ENCODE data around the gene TAF3.
A peak's percentile ranks its signal among the peaks of the same experiment; 100 is the strongest.

Gene TAF3

DNA sequence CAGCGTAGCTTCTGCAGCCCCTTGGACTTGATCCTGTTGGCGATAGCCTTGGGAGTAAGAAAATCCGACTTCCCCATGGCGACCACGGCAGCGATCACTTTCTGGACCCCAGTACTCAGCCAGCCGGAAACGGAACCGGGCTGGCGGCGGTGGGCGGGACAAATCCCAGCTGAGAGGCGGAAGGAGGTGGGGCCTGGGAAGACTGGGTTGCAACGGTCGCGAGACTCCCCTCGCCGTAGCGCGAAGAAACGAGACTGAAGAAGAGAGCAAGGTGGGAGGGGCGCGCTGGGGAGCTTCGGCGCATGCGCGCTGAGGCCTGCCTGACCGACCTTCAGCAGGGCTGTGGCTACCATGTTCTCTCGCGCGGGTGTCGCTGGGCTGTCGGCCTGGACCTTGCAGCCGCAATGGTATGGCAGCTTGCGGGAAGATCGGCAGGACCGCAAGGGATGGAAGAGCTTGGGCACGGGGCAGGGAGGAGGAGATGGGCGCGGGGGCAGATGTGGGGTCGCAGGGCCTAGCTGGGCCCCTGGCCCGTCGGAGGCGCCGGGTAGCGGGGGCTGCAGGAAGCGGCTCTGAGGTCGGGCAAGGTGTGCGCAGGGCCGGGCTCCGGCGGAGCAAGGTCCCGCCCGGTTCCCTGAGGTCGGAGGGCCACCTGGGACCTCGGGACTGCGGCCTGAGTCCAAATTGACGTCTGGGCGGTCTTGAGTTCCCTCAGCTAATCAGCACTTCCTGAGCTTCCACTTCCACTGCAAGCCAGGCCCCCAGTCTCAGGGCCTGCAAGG, 30.3 kb upstream of the TAF3 start, which contains the start of the genes ATP5F1C and KIN:
Gene ATP5F1C, plus strand, starts transcription at position 321 of the 782 bp plus-strand sequence. Its CDS starts 31 bp downstream, at position 352.
Gene KIN, minus strand, starts transcription at position 137 of the 782 bp plus-strand sequence. Its CDS starts 60 bp downstream, at position 77.
- peak within 1 kb of the TSS; percentile 98 for H3K4me3 ChIP-seq (ENCODE audit: low read length)
- TF ChIP-seq, protein P1, sequence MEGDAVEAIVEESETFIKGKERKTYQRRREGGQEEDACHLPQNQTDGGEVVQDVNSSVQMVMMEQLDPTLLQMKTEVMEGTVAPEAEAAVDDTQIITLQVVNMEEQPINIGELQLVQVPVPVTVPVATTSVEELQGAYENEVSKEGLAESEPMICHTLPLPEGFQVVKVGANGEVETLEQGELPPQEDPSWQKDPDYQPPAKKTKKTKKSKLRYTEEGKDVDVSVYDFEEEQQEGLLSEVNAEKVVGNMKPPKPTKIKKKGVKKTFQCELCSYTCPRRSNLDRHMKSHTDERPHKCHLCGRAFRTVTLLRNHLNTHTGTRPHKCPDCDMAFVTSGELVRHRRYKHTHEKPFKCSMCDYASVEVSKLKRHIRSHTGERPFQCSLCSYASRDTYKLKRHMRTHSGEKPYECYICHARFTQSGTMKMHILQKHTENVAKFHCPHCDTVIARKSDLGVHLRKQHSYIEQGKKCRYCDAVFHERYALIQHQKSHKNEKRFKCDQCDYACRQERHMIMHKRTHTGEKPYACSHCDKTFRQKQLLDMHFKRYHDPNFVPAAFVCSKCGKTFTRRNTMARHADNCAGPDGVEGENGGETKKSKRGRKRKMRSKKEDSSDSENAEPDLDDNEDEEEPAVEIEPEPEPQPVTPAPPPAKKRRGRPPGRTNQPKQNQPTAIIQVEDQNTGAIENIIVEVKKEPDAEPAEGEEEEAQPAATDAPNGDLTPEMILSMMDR (conservative IDR thresholded peaks at IDR 0.05; ENCODE audit: low read depth, low read length), result no peak
- peak; percentile 83 for DNase-seq (ENCODE audit: low read depth)

GRCh38 chr10:7788639-7789286, 29.5 kb upstream of the TAF3 start:
- TF ChIP-seq, protein P1 (conservative IDR thresholded peaks at IDR 0.05; ENCODE audit: low read depth, low read length), result no peak
- no peak for DNase-seq (ENCODE audit: low read depth)
- peak overlapping the region; percentile 98 for H3K4me3 ChIP-seq (ENCODE audit: low read length)

- TF ChIP-seq, protein P1 (conservative IDR thresholded peaks at IDR 0.05; ENCODE audit: low read depth, low read length), result no peak
- DNase-seq (ENCODE audit: low read depth), result no peak
- H3K4me3 ChIP-seq (ENCODE audit: low read length), result peak overlapping the region; percentile 98
Observed at GRCh38 chr10:7789390-7789789, 28.9 kb upstream of the TAF3 start.

DNA sequence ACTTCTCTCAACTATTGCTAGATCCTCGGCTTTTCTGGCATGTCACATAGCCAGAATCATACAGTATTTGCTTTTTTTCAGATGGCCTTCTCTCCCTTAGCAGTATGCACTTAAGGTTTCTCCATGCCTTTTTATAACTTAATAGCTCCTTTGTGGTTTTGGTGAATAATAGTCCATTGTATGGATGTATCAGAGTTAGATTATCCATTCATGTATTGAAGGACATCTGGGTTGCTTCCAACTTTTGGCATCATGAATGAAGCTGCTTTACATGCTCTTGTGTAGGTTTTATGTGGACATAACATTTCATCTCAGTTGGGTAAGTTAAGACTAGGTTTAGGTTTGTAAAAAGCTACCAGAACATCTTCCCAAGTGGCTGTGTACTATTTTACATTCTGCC, 25.8 kb upstream of the TAF3 start:
- no peak for DNase-seq (ENCODE audit: low read depth)
- no peak overlapping the region for H3K4me3 ChIP-seq (ENCODE audit: low read length)
- TF ChIP-seq, protein P1 (conservative IDR thresholded peaks at IDR 0.05; ENCODE audit: low read depth, low read length), result no peak

DNA sequence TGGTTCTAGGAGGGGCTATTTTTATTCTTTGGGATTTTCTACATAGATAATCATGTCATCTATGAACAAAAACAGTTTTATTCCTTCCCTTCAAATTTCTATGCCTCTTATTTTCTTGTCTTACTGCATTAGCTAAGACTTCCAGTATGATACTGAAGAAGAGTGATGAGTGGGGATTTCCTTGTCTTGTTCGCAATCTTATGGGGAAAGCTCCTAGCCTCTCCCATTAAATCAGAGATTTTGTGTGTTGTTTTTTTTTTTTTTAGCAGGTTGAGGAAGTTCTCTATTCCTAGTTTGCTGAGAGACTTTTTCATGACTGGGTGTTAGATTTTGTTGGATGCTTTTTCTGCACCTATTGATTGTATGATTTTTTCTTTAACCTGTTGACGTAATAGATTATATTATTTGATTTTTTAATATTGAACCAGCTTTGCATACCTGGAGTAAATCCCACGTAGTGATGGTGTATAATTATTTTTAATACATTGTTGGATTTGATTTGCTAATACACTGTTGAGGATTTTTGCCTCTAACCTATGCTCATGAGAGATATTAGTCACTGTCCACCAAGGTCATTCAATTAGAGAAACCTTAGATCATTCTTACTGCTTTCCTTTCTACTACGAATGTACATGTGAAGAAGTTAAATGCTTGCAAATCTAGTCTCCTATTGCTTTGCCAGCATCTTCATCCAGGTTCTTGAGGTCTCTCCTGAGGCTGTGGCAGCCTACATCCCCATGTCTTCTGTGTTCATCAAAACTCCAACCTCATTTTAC, 23.9 kb upstream of the TAF3 start:
- H3K4me3 ChIP-seq (ENCODE audit: low read length), result no peak overlapping the region
- DNase-seq (ENCODE audit: low read depth), result no peak
- TF ChIP-seq, protein P1 (conservative IDR thresholded peaks at IDR 0.05; ENCODE audit: low read depth, low read length), result no peak

DNA sequence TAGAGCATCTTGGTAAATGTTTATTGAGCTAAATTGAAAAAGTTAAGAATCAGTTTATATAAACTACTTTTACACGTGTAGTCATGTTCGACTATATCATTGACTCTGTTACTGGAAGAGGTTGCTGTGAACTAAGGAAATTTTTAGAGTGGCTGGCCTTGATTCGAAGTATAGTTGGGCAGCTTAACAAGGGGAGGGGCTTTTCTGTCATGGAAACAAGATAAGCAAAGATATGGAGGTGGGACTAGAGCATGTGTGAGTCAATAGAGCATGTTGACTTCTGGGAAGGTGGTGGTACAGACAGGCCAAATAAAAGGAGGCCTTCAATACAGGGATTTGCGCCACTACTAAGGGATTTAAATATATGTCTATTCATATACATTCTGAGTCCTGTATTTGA, 22.7 kb upstream of the TAF3 start:
- DNase-seq (ENCODE audit: low read depth), result peak; percentile 55
- TF ChIP-seq, protein P1 (conservative IDR thresholded peaks at IDR 0.05; ENCODE audit: low read depth, low read length), result no peak
- no peak overlapping the region for H3K4me3 ChIP-seq (ENCODE audit: low read length)

Measured in retinal pigment epithelial cell (primary cell).